ENCODE measurements around the gene MBL2.
A peak's percentile ranks its signal among the peaks of the same experiment; 100 is the strongest.

Gene MBL2

DNA sequence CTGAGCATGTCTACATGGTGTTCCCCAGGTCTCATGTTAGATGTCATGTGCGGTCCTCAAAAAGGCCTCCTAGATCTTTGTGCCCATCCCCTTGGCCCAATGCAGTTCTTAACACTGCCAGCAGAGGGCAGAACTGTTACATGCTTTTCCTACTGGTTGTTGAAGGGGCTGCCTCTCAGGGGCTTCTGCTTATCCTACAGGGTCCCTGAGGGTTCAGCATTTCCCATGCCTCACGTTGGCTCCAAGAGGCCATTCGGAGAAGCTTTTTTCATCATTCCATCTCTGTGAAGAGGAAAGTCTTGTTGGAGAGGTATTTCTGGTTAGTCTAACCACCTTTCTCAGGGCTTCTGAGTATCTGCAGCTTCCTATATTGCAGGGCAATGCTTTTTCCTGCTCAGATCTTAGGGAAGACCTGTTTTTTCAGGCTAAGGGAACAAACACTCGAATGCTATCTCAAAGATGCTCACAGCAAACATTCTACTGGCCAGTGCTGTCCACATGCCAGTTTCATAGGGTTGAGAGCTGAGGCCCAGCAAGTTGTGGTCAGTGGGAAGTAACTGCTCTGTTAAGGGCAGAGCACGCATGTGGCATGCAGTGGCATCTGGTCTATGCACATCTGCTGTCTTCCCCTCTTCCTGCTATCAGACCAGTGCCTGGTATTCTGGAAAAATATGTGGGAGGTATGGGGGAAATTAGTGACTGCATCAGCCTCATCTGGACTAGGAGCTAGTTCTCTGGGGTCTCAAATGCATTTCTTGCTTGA, 31.5 kb downstream of the MBL2 start:
- peak; percentile 47 for DNase-seq (ENCODE audit: low read depth, low spot score)

DNA sequence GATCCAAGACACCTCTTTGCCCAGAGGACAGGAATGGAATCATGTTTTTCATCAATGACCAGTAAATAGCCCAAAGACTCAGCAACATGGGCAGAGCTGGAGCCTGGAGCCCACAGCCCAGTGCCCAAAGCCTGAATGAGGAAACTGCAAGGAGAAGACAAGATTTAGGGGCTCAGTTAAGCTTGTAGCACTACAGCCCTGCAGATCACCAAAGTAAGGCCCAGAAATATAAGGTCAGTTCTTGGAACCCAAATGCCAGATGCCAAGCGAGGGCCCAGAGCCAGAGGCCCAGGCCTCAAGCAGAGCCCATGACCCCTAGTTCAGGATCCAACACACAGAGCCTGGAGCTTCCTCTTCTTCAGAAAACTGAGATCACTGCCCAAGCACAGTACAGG, 32.4 kb downstream of the MBL2 start:
- no peak for DNase-seq (ENCODE audit: low read depth, low spot score)

DNA sequence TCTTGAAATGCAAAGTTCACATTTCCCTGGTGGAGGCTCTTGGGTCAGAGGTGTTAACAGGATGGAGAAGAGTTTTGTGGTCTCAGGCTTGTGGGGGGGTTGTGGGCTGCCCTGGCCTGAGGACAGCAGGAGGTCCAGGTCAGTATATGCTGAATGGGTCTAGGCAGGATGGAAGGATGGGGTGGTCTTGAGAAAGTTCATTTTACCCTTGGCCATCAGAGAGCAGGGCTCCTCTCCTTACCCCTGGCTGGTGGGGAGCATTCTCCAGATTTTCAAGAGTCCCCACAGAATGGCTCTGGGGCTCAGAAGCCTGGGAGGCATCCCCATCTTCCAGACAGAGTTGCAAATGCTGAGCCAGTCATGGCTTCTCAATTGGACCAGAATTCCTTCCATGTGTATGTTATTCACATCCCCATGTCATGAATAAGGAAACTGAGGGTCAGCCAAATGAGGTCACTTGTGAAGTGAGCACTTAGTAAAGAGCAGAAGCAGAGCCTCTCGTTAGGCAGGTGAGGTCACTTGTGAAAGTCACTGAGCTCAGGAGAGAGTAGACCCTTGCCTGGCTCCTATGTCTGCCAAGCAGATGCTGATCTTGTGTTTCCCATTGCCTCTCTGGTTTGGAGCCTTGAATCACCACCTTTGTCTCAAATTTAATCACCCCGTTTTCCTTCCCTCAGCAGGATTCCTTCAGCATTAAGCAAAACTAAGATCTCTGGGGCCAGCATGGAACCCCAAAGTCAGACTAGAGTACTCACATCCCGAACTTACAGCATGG, 33.0 kb downstream of the MBL2 start:
- DNase-seq (ENCODE audit: low read depth, low spot score) = no peak

DNA sequence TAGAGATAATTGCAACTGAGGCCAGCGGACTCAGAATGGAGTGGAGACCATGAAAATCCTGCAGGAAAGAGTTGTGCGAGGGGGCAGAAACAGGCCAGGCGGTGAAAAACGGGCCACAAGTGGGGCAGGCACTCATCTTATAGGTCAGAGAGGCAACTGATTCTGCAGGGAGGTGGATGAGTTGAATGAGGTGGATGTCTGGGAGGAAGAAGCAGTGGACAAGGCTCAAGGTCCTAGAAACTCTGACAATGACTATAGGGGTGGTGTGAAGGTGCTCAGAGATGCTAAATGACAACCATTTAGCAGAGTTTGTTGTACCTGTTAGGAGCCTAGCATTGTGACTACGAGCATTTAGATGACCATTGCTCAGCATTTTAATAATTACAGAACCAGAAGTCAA, 33.6 kb downstream of the MBL2 start:
- DNase-seq (ENCODE audit: low read depth, low spot score) = no peak

DNA sequence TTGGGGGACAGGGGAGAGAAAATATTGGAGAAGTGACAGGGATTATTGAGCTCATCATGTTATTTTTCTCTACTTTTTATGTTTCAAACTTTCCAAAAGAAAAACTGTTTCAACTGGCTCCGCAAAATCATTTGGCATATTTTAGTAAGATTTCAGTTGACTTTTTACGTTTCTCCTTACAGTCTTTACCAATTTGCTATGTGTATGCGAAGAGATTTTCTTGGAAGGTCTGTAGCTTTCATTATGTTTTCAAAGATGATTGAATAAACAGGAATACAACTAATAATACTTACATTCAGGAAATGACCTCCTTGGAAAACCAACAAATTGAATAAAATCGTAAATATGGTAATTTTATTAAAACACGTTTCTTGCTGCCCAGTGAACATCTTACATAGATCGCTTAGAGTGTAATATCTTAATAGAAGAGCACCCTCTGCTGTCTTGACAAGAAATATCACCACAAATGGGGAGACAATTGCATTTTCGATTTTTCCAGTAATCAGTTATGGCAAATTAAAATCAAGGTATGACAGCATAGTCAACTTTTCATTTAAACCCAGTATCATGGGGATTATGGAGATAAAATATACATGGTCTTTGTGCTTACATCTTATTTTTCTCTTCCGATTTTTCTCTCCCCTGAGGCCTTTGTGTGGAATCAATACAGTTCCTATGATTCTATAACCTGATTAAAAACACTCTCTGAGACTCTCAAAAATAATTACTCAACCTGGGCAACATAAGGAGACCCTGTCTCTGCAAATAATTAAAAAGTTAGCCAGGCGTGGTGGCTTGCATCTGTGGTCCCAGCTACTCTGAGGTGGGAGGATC, 43.1 kb downstream of the MBL2 start:
- DNase-seq (ENCODE audit: low read depth, low spot score) = no peak

DNA sequence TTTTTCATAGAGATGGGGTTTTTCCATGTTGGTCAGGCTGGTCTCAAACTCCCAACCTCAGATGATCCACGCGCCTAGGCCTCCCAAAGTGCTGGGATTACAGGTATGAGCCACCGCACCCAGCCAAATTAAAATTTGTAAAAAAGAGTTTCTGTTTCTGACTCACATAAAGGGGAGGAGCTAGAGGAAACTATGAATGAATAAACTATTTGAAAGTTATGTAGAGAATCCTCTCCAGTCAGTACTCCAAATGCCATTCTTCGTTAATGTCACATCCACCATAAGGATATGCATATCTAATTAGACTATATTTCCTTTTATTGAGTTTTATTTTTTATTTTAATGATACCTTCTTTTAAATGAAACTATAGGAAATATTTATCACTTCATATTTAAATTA, 52.6 kb downstream of the MBL2 start:
- DNase-seq (ENCODE audit: low read depth, low spot score) = no peak
